SJCRH30 (cell line): ENCODE measurements around the gene DHX29. TPM values are rescaled to one million over a fixed set of nuclear protein-coding genes. Genes with fewer than 3 reads are reported as not detected.
A peak's percentile ranks its signal among the peaks of the same experiment; 100 is the strongest.

ENCODE experiments used
- DNase-seq, 2 experiments: peaks; one replicate each; pipeline ENCODE4 v3.0.0-alpha.2; 2015 to 2020
- H3K27ac ChIP-seq: fragments of 250-450 bp; sonication (Bioruptor Pico); 2 replicates; pipeline ENCODE4 v1.5.1; 2020; ENCODE audit warnings: mild to moderate bottlenecking, moderate library complexity
- H3K27me3 ChIP-seq: fragments of 250-450 bp; sonication (Bioruptor Pico); 2 replicates; pipeline ENCODE4 v1.5.1; 2020; ENCODE audit warnings: mild to moderate bottlenecking, moderate library complexity
- H3K36me3 ChIP-seq: fragments of 250-450 bp; sonication (Bioruptor Pico); 2 replicates; pipeline ENCODE4 v1.5.1; 2020; ENCODE audit warnings: mild to moderate bottlenecking, moderate library complexity
- H3K4me1 ChIP-seq: fragments of 250-450 bp; sonication (Bioruptor Pico); 2 replicates; pipeline ENCODE4 v1.5.1; 2020; ENCODE audit warnings: mild to moderate bottlenecking, moderate library complexity
- H3K4me3 ChIP-seq: fragments of 250-450 bp; sonication (Bioruptor Pico); 2 replicates; pipeline ENCODE4 v1.5.1; 2020; ENCODE audit warnings: mild to moderate bottlenecking, moderate library complexity
- H3K9me3 ChIP-seq: fragments of 250-450 bp; sonication (Bioruptor Pico); replicated peaks from 2 replicates; pipeline ENCODE4 v1.5.1; 2020; ENCODE audit warnings: mild to moderate bottlenecking, moderate library complexity
- total RNA-seq: library from RNA; depleted of rRNA; stranded (reverse); fragments of >200 nt; shearing (Covaris generic); gene quantifications from 2 replicates; pipeline ENCODE4 v1.2.3, GENCODE V29; 2014

The DHX29 gene
- total RNA-seq, 1 experiment from 2014 or later: 41.3 TPM

GRCh38 chr5:55300890-55301289 is 6.6 kb downstream of the DHX29 start:
- Histone ChIP-seq H3K36me3 (peaks cover 26% of the 10 kb centered on the region), H3K4me1 (peaks cover 10% of the 10 kb centered on the region), H3K27me3 (no peaks in the 10 kb centered on the region), H3K27ac (no peak overlapping the region), H3K4me3 (no peak overlapping the region), H3K9me3 (no peaks in the 10 kb centered on the region)
- no peak for DNase-seq

GRCh38 chr5:55294935-55295334 is 12.6 kb downstream of the DHX29 start:
- DNase-seq: no peak
- H3K4me1 ChIP-seq: no peaks in the 10 kb centered on the region
- no peaks in the 10 kb centered on the region for H3K9me3 ChIP-seq
- H3K4me3 ChIP-seq: no peak overlapping the region
- H3K27me3 ChIP-seq: no peaks in the 10 kb centered on the region
- peaks cover 51% of the 10 kb centered on the region for H3K36me3 ChIP-seq
- H3K27ac ChIP-seq: no peak overlapping the region

- H3K4me1 ChIP-seq: no peaks in the 10 kb centered on the region
- no peak overlapping the region for H3K27ac ChIP-seq
- peaks cover 55% of the 10 kb centered on the region for H3K36me3 ChIP-seq
- no peaks in the 10 kb centered on the region for H3K9me3 ChIP-seq
- no peak overlapping the region for H3K4me3 ChIP-seq
- no peak for DNase-seq
- no peaks in the 10 kb centered on the region for H3K27me3 ChIP-seq
Observed at GRCh38 chr5:55290991-55291390, 16.5 kb downstream of the DHX29 start.

- no peaks in the 10 kb centered on the region for H3K4me1 ChIP-seq
- no peaks in the 10 kb centered on the region for H3K9me3 ChIP-seq
- H3K36me3 ChIP-seq: peaks cover 55% of the 10 kb centered on the region
- DNase-seq: no peak
- H3K27me3 ChIP-seq: no peaks in the 10 kb centered on the region
- H3K4me3 ChIP-seq: no peak overlapping the region
- no peak overlapping the region for H3K27ac ChIP-seq
Observed at GRCh38 chr5:55289808-55290207, 17.7 kb downstream of the DHX29 start.

GRCh38 chr5:55286411-55286933 is 21.0 kb downstream of the DHX29 start:
- H3K4me1 ChIP-seq: no peaks in the 10 kb centered on the region
- H3K4me3 ChIP-seq: no peak overlapping the region
- no peak overlapping the region for H3K27ac ChIP-seq
- H3K36me3 ChIP-seq: peaks cover 40% of the 10 kb centered on the region
- no peak for DNase-seq
- H3K9me3 ChIP-seq: no peaks in the 10 kb centered on the region
- no peaks in the 10 kb centered on the region for H3K27me3 ChIP-seq

- no peak overlapping the region for H3K27ac ChIP-seq
- H3K36me3 ChIP-seq: peaks cover 60% of the 10 kb centered on the region
- DNase-seq: no peak
- no peaks in the 10 kb centered on the region for H3K4me1 ChIP-seq
- no peaks in the 10 kb centered on the region for H3K27me3 ChIP-seq
- H3K9me3 ChIP-seq: no peaks in the 10 kb centered on the region
- H3K4me3 ChIP-seq: no peak overlapping the region
Observed at GRCh38 chr5:55278778-55279177, 28.7 kb downstream of the DHX29 start.

GRCh38 chr5:55276771-55277170 is 30.7 kb downstream of the DHX29 start:
- no peak for DNase-seq
- Histone ChIP-seq H3K27me3 (no peaks in the 10 kb centered on the region), H3K36me3 (peaks cover 73% of the 10 kb centered on the region), H3K9me3 (no peaks in the 10 kb centered on the region), H3K4me3 (no peak overlapping the region), H3K4me1 (no peaks in the 10 kb centered on the region), H3K27ac (no peak overlapping the region)

- no peaks in the 10 kb centered on the region for H3K27me3 ChIP-seq
- H3K36me3 ChIP-seq: peaks cover 47% of the 10 kb centered on the region
- H3K4me3 ChIP-seq: no peak overlapping the region
- no peaks in the 10 kb centered on the region for H3K9me3 ChIP-seq
- H3K4me1 ChIP-seq: no peaks in the 10 kb centered on the region
- H3K27ac ChIP-seq: no peak overlapping the region
- no peak for DNase-seq
Observed at GRCh38 chr5:55258339-55258738, 49.2 kb downstream of the DHX29 start.

GRCh38 chr5:55254802-55255201 is 52.7 kb downstream of the DHX29 start:
- Histone ChIP-seq H3K27ac (no peak overlapping the region), H3K36me3 (peaks cover 28% of the 10 kb centered on the region), H3K4me1 (no peaks in the 10 kb centered on the region), H3K9me3 (no peaks in the 10 kb centered on the region), H3K4me3 (no peak overlapping the region), H3K27me3 (no peaks in the 10 kb centered on the region)
- DNase-seq: no peak

- no peaks in the 10 kb centered on the region for H3K4me1 ChIP-seq
- peaks cover 2% of the 10 kb centered on the region for H3K36me3 ChIP-seq
- no peaks in the 10 kb centered on the region; the same call in 1 of the 2 replicates for H3K9me3 ChIP-seq
- H3K27me3 ChIP-seq: no peaks in the 10 kb centered on the region
- H3K4me3 ChIP-seq: no peak overlapping the region
- DNase-seq: no peak
- no peak overlapping the region for H3K27ac ChIP-seq
Observed at GRCh38 chr5:55250064-55250463, 57.4 kb downstream of the DHX29 start.

- H3K4me3 ChIP-seq: no peak overlapping the region
- no peaks in the 10 kb centered on the region for H3K36me3 ChIP-seq
- no peaks in the 10 kb centered on the region; the same call in 1 of the 2 replicates for H3K27me3 ChIP-seq
- H3K4me1 ChIP-seq: peaks cover 7% of the 10 kb centered on the region
- no peaks in the 10 kb centered on the region for H3K9me3 ChIP-seq
- no peak overlapping the region for H3K27ac ChIP-seq
- no peak for DNase-seq
Observed at GRCh38 chr5:55241746-55242145, 65.7 kb downstream of the DHX29 start.

- Histone ChIP-seq H3K27ac (no peak overlapping the region), H3K36me3 (no peaks in the 10 kb centered on the region), H3K4me1 (peaks cover 13% of the 10 kb centered on the region), H3K4me3 (no peak overlapping the region), H3K9me3 (no peaks in the 10 kb centered on the region), H3K27me3 (no peaks in the 10 kb centered on the region; the same call in 1 of the 2 replicates)
- peak; percentile 75 to 86 for DNase-seq
Observed at GRCh38 chr5:55236800-55237199, 70.7 kb downstream of the DHX29 start.

- no peaks in the 10 kb centered on the region for H3K9me3 ChIP-seq
- H3K27ac ChIP-seq: no peak overlapping the region
- no peaks in the 10 kb centered on the region for H3K36me3 ChIP-seq
- peak overlapping the region; percentile 63 for H3K4me3 ChIP-seq
- no peaks in the 10 kb centered on the region; the same call in 1 of the 2 replicates for H3K27me3 ChIP-seq
- no peak for DNase-seq
- peaks cover 16% of the 10 kb centered on the region for H3K4me1 ChIP-seq
Observed at GRCh38 chr5:55234121-55234700, 73.3 kb downstream of the DHX29 start.

GRCh38 chr5:55232985-55233928 is 74.2 kb downstream of the DHX29 start, which contains the start of gene CCNO:
CCNO (minus strand) TSS chr5:55233608; CDS start chr5:55233523, 85 bp downstream.
- no peak within 1 kb of the TSS for H3K27ac ChIP-seq
- H3K4me3 ChIP-seq: peak within 1 kb of the TSS; percentile 63
- H3K36me3 ChIP-seq: no peaks in the 10 kb centered on the region
- peak; percentile 70 to 72 for DNase-seq
- H3K27me3 ChIP-seq: no peaks in the 10 kb centered on the region
- H3K9me3 ChIP-seq: no peaks in the 10 kb centered on the region
- peaks cover 16% of the 10 kb centered on the region for H3K4me1 ChIP-seq
